B cell (primary cell): ENCODE measurements around the gene MBNL3. TPM values are rescaled to one million over a fixed set of nuclear protein-coding genes. Genes with fewer than 3 reads are reported as not detected.

Experiments
- ATAC-seq: fragments of 200-7000 bp; cut with Tn5 transposase; one replicate; pipeline ENCODE4 v1.10.0; 2021; ENCODE audit warnings: low read depth, mild to moderate bottlenecking, moderate number of reproducible peaks, moderate library complexity
- CTCF ChIA-PET: fragments of 350-600 bp; sonication (Branson Sonifier 250); formaldehyde crosslinking; loops from one replicate; lab custom pipeline; 2021; ENCODE audit warnings: antibody characterized with exemption, inconsistent platforms; lab: Charles Lee
- POLR2A ChIA-PET: fragments of 350-600 bp; sonication (Branson Sonifier 250); formaldehyde crosslinking; loops from one replicate; lab custom pipeline; 2021; ENCODE audit warnings: antibody characterized with exemption; lab: Charles Lee
- DNase-seq: peaks from one replicate; pipeline ENCODE4 v3.0.0; 2013
- H2AFZ ChIP-seq: 2 replicates; pipeline ENCODE4 v1.6.1; 2012; ENCODE audit warnings: mild to moderate bottlenecking, low read depth, low read length; ENCODE audit not compliant: insufficient read depth, poor library complexity, severe bottlenecking
- H3K27ac ChIP-seq, 2 donors: 1 replicate in 1 of 2; 2 replicates in 1 of 2; pipeline ENCODE4 v1.5.1; 2012 to 2013; ENCODE audit warnings: low read length in 2 of 2, mild to moderate bottlenecking in 2 of 2, moderate library complexity in 1 of 2
- H3K27me3 ChIP-seq, 4 experiments: fragments of 200-600 bp in 1 of 4; sonication (generic) in 1 of 4; replicated peaks in 1 of 4; 1 replicate in 2 of 4; 2 replicates in 2 of 4; pipeline versions ENCODE4 v1.6.1 to v1.7.0; 2013 to 2016; ENCODE audit warnings: low read length in 3 of 4, mild to moderate bottlenecking in 2 of 4, mixed read lengths in 1 of 4, moderate library complexity in 1 of 4; ENCODE audit not compliant: insufficient read depth in 4 of 4, control insufficient read depth in 3 of 4; ENCODE audit errors: control extremely low read depth in 1 of 4
- H3K36me3 ChIP-seq, 2 experiments: replicated peaks in 1 of 2; 1 replicate in 1 of 2; 2 replicates in 1 of 2; pipeline versions ENCODE4 v1.6.1 to v1.7.1; 2013; ENCODE audit warnings: low read length in 1 of 2; ENCODE audit not compliant: insufficient read depth in 2 of 2, control insufficient read depth in 1 of 2; ENCODE audit errors: control extremely low read depth in 1 of 2, extremely low read depth in 1 of 2
- H3K4me1 ChIP-seq, 2 donors: fragments of 200-600 bp in 1 of 2; sonication (generic) in 1 of 2; 1 replicate in 1 of 2; 2 replicates in 1 of 2; pipeline versions ENCODE4 v1.5.1 to v1.6.1; 2013 to 2017; ENCODE audit warnings: low read length in 2 of 2; ENCODE audit not compliant: control insufficient read depth in 2 of 2, insufficient read depth in 2 of 2
- H3K4me2 ChIP-seq: replicated peaks from 2 replicates; pipeline ENCODE3; 2012; ENCODE audit warnings: mild to moderate bottlenecking, low read depth, low read length; ENCODE audit not compliant: poor library complexity, severe bottlenecking
- H3K4me3 ChIP-seq, 5 experiments: fragments of 200-600 bp in 1 of 5; sonication (generic) in 1 of 5; 1 replicate in 3 of 5; 2 replicates in 2 of 5; pipeline versions ENCODE4 v1.5.1 to v1.7.0; 2011 to 2016; ENCODE audit warnings: low read length in 4 of 5, mild to moderate bottlenecking in 4 of 5, low read depth in 2 of 5, control low read depth in 1 of 5, moderate library complexity in 1 of 5; ENCODE audit not compliant: insufficient read depth in 1 of 5; ENCODE audit errors: control extremely low read depth in 1 of 5, extremely low read depth in 1 of 5
- H3K79me2 ChIP-seq: fragments of 200-600 bp; sonication (generic); one replicate; pipeline ENCODE4 v1.6.0; 2016; ENCODE audit warnings: low read length; ENCODE audit not compliant: control insufficient read depth, insufficient read depth
- H3K9ac ChIP-seq: fragments of 200-600 bp; sonication (generic); 2 replicates; pipeline ENCODE4 v1.6.1; 2017; ENCODE audit warnings: mild to moderate bottlenecking, low read length, moderate library complexity
- H3K9me3 ChIP-seq, 3 donors: one replicate each; pipeline versions ENCODE4 v1.6.1 to v1.7.1; 2013; ENCODE audit warnings: low read length in 2 of 3; ENCODE audit not compliant: control insufficient read depth in 2 of 3, insufficient read depth in 1 of 3; ENCODE audit errors: control extremely low read depth in 1 of 3
- H4K20me1 ChIP-seq: 2 replicates; pipeline ENCODE4 v1.6.0; 2012; ENCODE audit warnings: mild to moderate bottlenecking, low read length; ENCODE audit not compliant: insufficient read depth, control insufficient read depth, poor library complexity, severe bottlenecking
- H3K27ac Mint-ChIP-seq: one replicate; pipeline ENCODE4 v1.8.0; 2021; ENCODE audit warnings: mixed read lengths
- H3K27me3 Mint-ChIP-seq: one replicate; pipeline ENCODE4 v1.8.0; 2021; ENCODE audit warnings: mixed read lengths
- H3K4me1 Mint-ChIP-seq: one replicate; pipeline ENCODE4 v1.8.0; 2021; ENCODE audit warnings: mixed read lengths
- H3K4me3 Mint-ChIP-seq: one replicate; pipeline ENCODE4 v1.8.0; 2021; ENCODE audit warnings: mixed read lengths
- H3K9me3 Mint-ChIP-seq: one replicate; pipeline ENCODE4 v1.8.0; 2022; ENCODE audit warnings: mixed read lengths; ENCODE audit not compliant: insufficient read depth
- CTCF ChIP-seq: fragments of 200-600 bp; IDR thresholded peaks from one replicate; pipeline ENCODE4 v1.8.0; 2022; ENCODE audit warnings: antibody characterized with exemption, mild to moderate bottlenecking
- EZH2 ChIP-seq: IDR thresholded peaks from 2 replicates; pipeline ENCODE4 v1.6.1; 2012; ENCODE audit warnings: borderline replicate concordance, low read depth, mild to moderate bottlenecking, moderate library complexity, low read length; ENCODE audit not compliant: insufficient read depth, poor library complexity, severe bottlenecking
- WGBS: methylation state at CpG from one replicate; pipeline ENCODE4 v1.1.5; 2013; ENCODE audit warnings: missing lambda C conversion rate; ENCODE audit not compliant: insufficient coverage; 5-methylcytosine and 5-hydroxymethylcytosine counted together
- intact Hi-C: fragments of 100-400 bp; cut with micrococcal nuclease; formaldehyde crosslinking; loops from one replicate; pipeline ENCODE4 v1.10.0; 2022
- polyA plus RNA-seq: library from polyadenylated mRNA; depleted of rRNA; stranded (reverse); fragments of >200 nt; gene quantifications from 2 replicates; pipeline ENCODE4 v1.2.3, GENCODE V29; 2012
- total RNA-seq, 2 donors: library from RNA; stranded (reverse); fragments of 120-200 nt in 1 of 2; gene quantifications; 1 replicate in 1 of 2; 2 replicates in 1 of 2; pipeline versions ENCODE4 v1.2.3 to v1.2.4, GENCODE V29; 2013 to 2022

Gene MBNL3
- total and polyA plus RNA-seq, 2 donors (not counting 1 experiment from before 2014, with no cell fraction given) = 16.6 to 63.1 TPM

GRCh38 chrX:132428896-132429295, 59.9 kb downstream of the MBNL3 start:
- Histone ChIP-seq H2AFZ (no peak overlapping the region), H4K20me1 (no peaks in the 10 kb centered on the region), H3K9ac (no peak overlapping the region), H3K36me3 (no peaks in the 10 kb centered on the region), H3K9me3 (no peaks in the 10 kb centered on the region), H3K4me2 (no peak overlapping the region), H3K27me3 (no peaks in the 10 kb centered on the region), H3K79me2 (no peaks in the 10 kb centered on the region), H3K4me3 (no peak overlapping the region), H3K4me1 (peaks cover 0 to 6% of the 10 kb centered on the region in 2 donors), H3K27ac (no peak overlapping the region)
- no peak overlapping the region for H3K4me3 Mint-ChIP-seq
- DNase-seq (no peak), ATAC-seq (no peak)
- H3K9me3 Mint-ChIP-seq = no peaks in the 10 kb centered on the region
- H3K4me1 Mint-ChIP-seq = peaks cover 17% of the 10 kb centered on the region
- no peak overlapping the region for H3K27ac Mint-ChIP-seq
- TF ChIP-seq CTCF (no peak), EZH2 (no peak)
- CTCF ChIA-PET = no interaction called here
- no peaks in the 10 kb centered on the region for H3K27me3 Mint-ChIP-seq
- intact Hi-C loops = no loop called here
- POLR2A ChIA-PET = no interaction called here

- Histone ChIP-seq H3K4me2 (no peak overlapping the region), H3K27ac (no peak overlapping the region), H4K20me1 (no peaks in the 10 kb centered on the region), H3K9me3 (no peaks in the 10 kb centered on the region), H3K4me3 (no peak overlapping the region), H3K79me2 (no peaks in the 10 kb centered on the region), H3K9ac (no peak overlapping the region), H2AFZ (no peak overlapping the region), H3K27me3 (no peaks in the 10 kb centered on the region), H3K36me3 (no peaks in the 10 kb centered on the region), H3K4me1 (peaks cover 0 to 6% of the 10 kb centered on the region in 2 donors)
- WGBS = no CpG with 5 or more reads among the region's 1 CpG
- ATAC-seq (no peak), DNase-seq (no peak)
- ChIA-PET POLR2A (no interaction called here), CTCF (no interaction called here)
- TF ChIP-seq CTCF = no peak
- TF ChIP-seq EZH2 = no peak
- peaks cover 18% of the 10 kb centered on the region for H3K4me1 Mint-ChIP-seq
- no peaks in the 10 kb centered on the region for H3K27me3 Mint-ChIP-seq
- no peaks in the 10 kb centered on the region for H3K9me3 Mint-ChIP-seq
- intact Hi-C loops = no loop called here
- no peak overlapping the region for H3K4me3 Mint-ChIP-seq
- no peak overlapping the region for H3K27ac Mint-ChIP-seq
Measured at GRCh38 chrX:132426695-132427281, 62.0 kb downstream of the MBNL3 start.
